Skin epidermis (tissue), 12 donors: Measurements from ENCODE around the gene HYCC2.
"Not testable (repeated sequence)": the region's sequence is repeated elsewhere in the genome, so short reads cannot be mapped to it uniquely, and the experiment has no call there.

ENCODE experiments used
- H3K27ac ChIP-seq, 21 experiments: fragments of 200-600 bp; sonication (generic) in 11 of 21; one replicate each; pipeline ENCODE4 v1.5.0; 2020; ENCODE audit warnings: mild to moderate bottlenecking in 3 of 21, inconsistent platforms in 2 of 21, moderate library complexity in 2 of 21
- H3K4me3 ChIP-seq, 7 experiments: fragments of 200-600 bp; sonication (generic) in 2 of 7; one replicate each; pipeline ENCODE4 v1.5.0; 2020; ENCODE audit warnings: inconsistent platforms in 2 of 7, mild to moderate bottlenecking in 2 of 7, moderate library complexity in 1 of 7

The HYCC2 gene

GRCh38 chr2:201074996-201075395 lies 3.5 kb upstream of the HYCC2 start:
- Histone ChIP-seq H3K27ac (no peak overlapping the region), H3K4me3 (no peak overlapping the region)

- Histone ChIP-seq H3K4me3 (peak overlapping the region in 1 of 7 experiments; percentile 94), H3K27ac (no peak overlapping the region)
These were observed 1.6 kb upstream of the HYCC2 start for GRCh38 chr2:201073071-201073470.

- H3K4me3 ChIP-seq: peak overlapping the region; percentile 66 to 95 (median 89)
- H3K27ac ChIP-seq: peak overlapping the region in 20 of 21 experiments; percentile 82 to 98 (median 92)
These were observed 695 bp upstream of the HYCC2 start for GRCh38 chr2:201072201-201072530.

- H3K4me3 ChIP-seq: peak overlapping the region; percentile 66 to 95 (median 89)
- H3K27ac ChIP-seq: peak overlapping the region; percentile 81 to 98 (median 92)
These were observed 458 bp downstream of the HYCC2 start for GRCh38 chr2:201070948-201071478.

GRCh38 chr2:201064797-201065329 lies 6.6 kb downstream of the HYCC2 start:
- Histone ChIP-seq H3K4me3 (no peak overlapping the region), H3K27ac (peak overlapping the region in 2 of 21 experiments; percentile 35 to 55)

GRCh38 chr2:201063516-201063915 lies 8.0 kb downstream of the HYCC2 start:
- not testable (repeated sequence) for H3K27ac ChIP-seq, H3K4me3 ChIP-seq

- H3K4me3 ChIP-seq: no peak overlapping the region
- H3K27ac ChIP-seq: peak overlapping the region in 1 of 21 experiments; percentile 9
These were observed 11.3 kb downstream of the HYCC2 start for GRCh38 chr2:201059961-201060755.

- H3K4me3 ChIP-seq: no peak overlapping the region
- no peak overlapping the region for H3K27ac ChIP-seq
These were observed 12.6 kb downstream of the HYCC2 start for GRCh38 chr2:201058914-201059313.

GRCh38 chr2:201057715-201058248 lies 13.7 kb downstream of the HYCC2 start:
- Histone ChIP-seq H3K27ac (peak overlapping the region in 1 of 21 experiments; percentile 2), H3K4me3 (no peak overlapping the region)

- H3K27ac ChIP-seq: no peak overlapping the region
These were observed 14.4 kb downstream of the HYCC2 start for GRCh38 chr2:201057087-201057521.

GRCh38 chr2:201049455-201049854 lies 22.0 kb downstream of the HYCC2 start:
- H3K4me3 ChIP-seq: no peak overlapping the region
- no peak overlapping the region for H3K27ac ChIP-seq

More at GRCh38 chr2:201057087-201057521, 14.4 kb downstream of the HYCC2 start:
- H3K4me3 ChIP-seq: no peak overlapping the region

GRCh38 chr2:201046881-201047280 lies 24.6 kb downstream of the HYCC2 start:
- no peak overlapping the region for H3K27ac ChIP-seq
- no peak overlapping the region for H3K4me3 ChIP-seq

GRCh38 chr2:201043050-201043449 lies 28.4 kb downstream of the HYCC2 start:
- H3K27ac ChIP-seq: not testable (repeated sequence)

GRCh38 chr2:201042451-201042850 lies 29.0 kb downstream of the HYCC2 start:
- H3K4me3 ChIP-seq, H3K27ac ChIP-seq: not testable (repeated sequence)

More at GRCh38 chr2:201043050-201043449, 28.4 kb downstream of the HYCC2 start:
- H3K4me3 ChIP-seq: not testable (repeated sequence)

- Histone ChIP-seq H3K4me3 (no peak overlapping the region), H3K27ac (no peak overlapping the region)
These were observed 30.4 kb downstream of the HYCC2 start for GRCh38 chr2:201040867-201041628.

- Histone ChIP-seq H3K27ac (no peak overlapping the region), H3K4me3 (no peak overlapping the region)
These were observed 32.6 kb downstream of the HYCC2 start for GRCh38 chr2:201038855-201039254.

- not testable (repeated sequence) for H3K4me3 ChIP-seq, H3K27ac ChIP-seq
These were observed 33.1 kb downstream of the HYCC2 start for GRCh38 chr2:201038361-201038760.

GRCh38 chr2:201034355-201034754 lies 37.1 kb downstream of the HYCC2 start:
- H3K27ac ChIP-seq, H3K4me3 ChIP-seq: not testable (repeated sequence)

- no peak overlapping the region for H3K27ac ChIP-seq
- H3K4me3 ChIP-seq: no peak overlapping the region
These were observed 47.0 kb downstream of the HYCC2 start for GRCh38 chr2:201024518-201024917.

GRCh38 chr2:201021914-201022313 lies 49.6 kb downstream of the HYCC2 start:
- Histone ChIP-seq H3K27ac (no peak overlapping the region), H3K4me3 (no peak overlapping the region)
